Endothelial cell of umbilical vein (primary cell): ENCODE measurements around the gene DHRS1. TPM values are rescaled to one million over a fixed set of nuclear protein-coding genes. Genes with fewer than 3 reads are reported as not detected.

Source experiments
- BruUV-seq: library from RNA; stranded (reverse); fragments of 400-500 nt; replicated peaks from 2 replicates; lab custom pipeline; 2021; lab: Mats Ljungman, UMichigan
- CTCF ChIA-PET: fragments of 300-600, 350-600 bp; sonication (Branson Sonifier 250); formaldehyde crosslinking; loops from one replicate; lab custom pipeline; 2021; ENCODE audit warnings: antibody characterized with exemption, inconsistent platforms; lab: Charles Lee
- POLR2A ChIA-PET: fragments of 300-600, 350-600 bp; sonication (Branson Sonifier 250); formaldehyde crosslinking; loops from one replicate; lab custom pipeline; 2021; ENCODE audit warnings: antibody characterized with exemption, inconsistent platforms; lab: Charles Lee
- DNase-seq: peaks from one replicate; pipeline ENCODE4 v3.0.0-alpha.2; 2011; ENCODE audit warnings: low read depth, low spot score
- FAIRE-seq: peaks from 2 replicates; lab custom pipeline; 2011; peaks lifted over from hg19 to GRCh38; lab: Jason Lieb, UNC
- H2AFZ ChIP-seq: 2 replicates; pipeline ENCODE4 v1.6.0; 2012; ENCODE audit warnings: low read depth, low read length, control low read depth, inconsistent platforms
- H3K27ac ChIP-seq: 2 replicates; pipeline ENCODE4 v1.5.1; 2011; ENCODE audit warnings: low read depth, mild to moderate bottlenecking, control low read depth, low read length, moderate library complexity; ENCODE audit not compliant: insufficient read depth
- H3K27me3 ChIP-seq, 2 experiments: 2 replicates each; pipeline versions ENCODE4 v1.6.0 to v1.6.1; 2011; ENCODE audit warnings: low read length in 2 of 2, mixed read lengths in 1 of 2; ENCODE audit not compliant: control insufficient read depth in 2 of 2, insufficient read depth in 2 of 2
- H3K36me3 ChIP-seq, 2 experiments: 2 replicates in 1 of 2; 3 replicates in 1 of 2; pipeline ENCODE4 v1.5.1; 2011; ENCODE audit warnings: low read length in 2 of 2, mild to moderate bottlenecking in 1 of 2, moderate library complexity in 1 of 2; ENCODE audit not compliant: control insufficient read depth in 2 of 2, insufficient read depth in 2 of 2; ENCODE audit errors: extremely low read depth in 1 of 2
- H3K4me1 ChIP-seq: 3 replicates; pipeline ENCODE4 v1.5.1; 2011; ENCODE audit warnings: mild to moderate bottlenecking, low read length; ENCODE audit not compliant: control insufficient read depth, insufficient read depth; ENCODE audit errors: extremely low read depth
- H3K4me2 ChIP-seq: 2 replicates; pipeline ENCODE4 v1.6.1; 2011; ENCODE audit warnings: low read length, control low read depth, mixed read lengths; ENCODE audit not compliant: insufficient read depth
- H3K4me3 ChIP-seq, 3 experiments: fragments of 200-600 bp in 1 of 3; sonication (generic), shearing (Covaris generic) in 1 of 3; replicated peaks in 1 of 3; 2 replicates each; pipeline ENCODE4 v1.5.1; 2011 to 2016; ENCODE audit warnings: control low read depth in 3 of 3, low read length in 3 of 3, mild to moderate bottlenecking in 2 of 3, inconsistent platforms in 1 of 3, low read depth in 1 of 3, moderate library complexity in 1 of 3; ENCODE audit not compliant: insufficient read depth in 1 of 3
- H3K79me2 ChIP-seq: 2 replicates; pipeline ENCODE4 v1.6.0; 2012; ENCODE audit warnings: low read length, inconsistent platforms; ENCODE audit not compliant: control insufficient read depth, insufficient read depth
- H3K9ac ChIP-seq: replicated peaks from 2 replicates; pipeline ENCODE3; 2011; ENCODE audit warnings: low read length, control low read depth; ENCODE audit not compliant: insufficient read depth; ENCODE audit errors: extremely low read depth
- H3K9me1 ChIP-seq: replicated peaks from 3 replicates; pipeline ENCODE4 v1.6.0; 2011; ENCODE audit warnings: mild to moderate bottlenecking, low read length; ENCODE audit not compliant: control insufficient read depth, insufficient read depth; ENCODE audit errors: extremely low read depth
- H3K9me3 ChIP-seq: replicated peaks from 2 replicates; pipeline ENCODE4 v1.5.1; 2012; ENCODE audit warnings: low read length, inconsistent platforms; ENCODE audit not compliant: control insufficient read depth, insufficient read depth
- H4K20me1 ChIP-seq: replicated peaks from 2 replicates; pipeline ENCODE3; 2011; ENCODE audit warnings: mild to moderate bottlenecking, low read length; ENCODE audit not compliant: control insufficient read depth, insufficient read depth; ENCODE audit errors: extremely low read depth
- EZH2 ChIP-seq: IDR thresholded peaks from 2 replicates; pipeline ENCODE4 v1.6.1; 2012; ENCODE audit warnings: borderline replicate concordance, low read depth, mild to moderate bottlenecking, moderate library complexity, low read length, inconsistent platforms; ENCODE audit not compliant: severe bottlenecking
- FOS ChIP-seq: IDR thresholded peaks from 2 replicates; pipeline ENCODE4 v1.6.1; 2011; ENCODE audit warnings: mild to moderate bottlenecking, low read length, moderate library complexity, borderline replicate concordance; ENCODE audit not compliant: insufficient read depth
- GATA2 ChIP-seq: IDR thresholded peaks from 2 replicates; pipeline ENCODE4 v1.7.0; 2011; ENCODE audit warnings: low read depth, mild to moderate bottlenecking, moderate library complexity, mixed read lengths, low read length; ENCODE audit not compliant: insufficient read length, insufficient read depth
- JUN ChIP-seq: IDR thresholded peaks from 2 replicates; pipeline ENCODE4 v1.6.1; 2011; ENCODE audit warnings: borderline replicate concordance, low read depth; ENCODE audit not compliant: insufficient read length, insufficient read depth
- MYC ChIP-seq: IDR thresholded peaks from one replicate; pipeline ENCODE4 v1.6.1; 2011; ENCODE audit warnings: mild to moderate bottlenecking, low read depth, low read length
- POLR2A ChIP-seq: IDR thresholded peaks from 2 replicates; pipeline ENCODE4 v1.6.1; 2012; ENCODE audit warnings: low read depth, mild to moderate bottlenecking, control low read depth, low read length
- POLR2AphosphoS5 ChIP-seq: IDR thresholded peaks from 2 replicates; pipeline ENCODE4 v1.6.1; 2012; ENCODE audit warnings: low read depth, mild to moderate bottlenecking, control low read depth, low read length, moderate library complexity; ENCODE audit not compliant: insufficient read depth
- dilution Hi-C: fragments of 300-500 bp; cut with MboI; formaldehyde crosslinking; loops from one replicate; pipeline ENCODE4 v1.15.0; 2019; ENCODE audit warnings: low sequenced_read_pairs; ENCODE audit not compliant: extremely low pct_ligation_motif_present
- intact Hi-C: fragments of 100-400 bp; cut with micrococcal nuclease; formaldehyde crosslinking; loops from one replicate; pipeline ENCODE4 v1.10.0; 2022
- polyA plus RNA-seq, 4 experiments: library from polyadenylated mRNA; depleted of rRNA in 3 of 4; stranded (reverse) in 3 of 4; unstranded in 1 of 4; fragments of >200 nt; gene quantifications; 2 replicates each; pipeline versions ENCODE4 v1.2.1 to v1.2.3, GENCODE V29; 2011 to 2012; ENCODE audit warnings: missing spikeins in 1 of 4
- total RNA-seq: library from RNA; stranded (reverse); gene quantifications from 2 replicates; pipeline ENCODE4 v1.2.3, GENCODE V29; 2021
- TF ChIP-seq, protein P1 (sequence below), 2 donors: IDR thresholded peaks; 1 replicate in 1 of 2; 2 replicates in 1 of 2; pipeline ENCODE4 v1.5.1; 2011; ENCODE audit warnings: low read length in 2 of 2, mild to moderate bottlenecking in 2 of 2, moderate library complexity in 2 of 2, control low read depth in 1 of 2, inconsistent platforms in 1 of 2, low read depth in 1 of 2; ENCODE audit not compliant: insufficient read depth in 1 of 2; ENCODE audit errors: extremely low read depth in 1 of 2
- TF ChIP-seq, protein P2 (sequence below): IDR thresholded peaks from 2 replicates; pipeline ENCODE4 v1.6.1; 2011; ENCODE audit not compliant: insufficient read depth, insufficient read length

Gene DHRS1
- total and polyA plus RNA-seq, 2 donors (not counting 3 experiments of a cell fraction or from before 2014, with no cell fraction given): 18.0 to 69.5 TPM

DNA sequence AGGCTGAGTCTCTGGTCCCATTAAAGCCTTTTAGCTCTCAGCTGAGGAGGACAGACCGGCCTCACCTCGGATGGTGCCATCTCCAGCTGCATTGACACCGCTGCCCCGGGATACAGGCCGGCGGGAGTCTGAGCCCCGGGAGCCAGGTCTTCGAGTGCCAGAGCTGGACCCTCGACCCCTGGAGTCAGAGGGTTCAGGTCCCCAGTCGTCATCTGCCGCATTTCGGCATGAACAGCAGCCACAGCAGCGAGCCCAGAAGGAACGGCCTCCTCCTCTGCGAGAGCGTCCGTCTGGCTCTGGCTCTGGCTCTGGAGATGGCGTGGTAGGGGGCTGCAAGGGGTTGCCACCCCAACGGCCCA, 37.6 kb downstream of the DHRS1 start:
- H3K9me3 ChIP-seq: no peaks in the 10 kb centered on the region
- no peak overlapping the region for H2AFZ ChIP-seq
- TF ChIP-seq GATA2: no peak
- TF ChIP-seq JUN: no peak
- no peak for TF ChIP-seq MYC
- no peak for TF ChIP-seq FOS
- TF ChIP-seq, protein P1, sequence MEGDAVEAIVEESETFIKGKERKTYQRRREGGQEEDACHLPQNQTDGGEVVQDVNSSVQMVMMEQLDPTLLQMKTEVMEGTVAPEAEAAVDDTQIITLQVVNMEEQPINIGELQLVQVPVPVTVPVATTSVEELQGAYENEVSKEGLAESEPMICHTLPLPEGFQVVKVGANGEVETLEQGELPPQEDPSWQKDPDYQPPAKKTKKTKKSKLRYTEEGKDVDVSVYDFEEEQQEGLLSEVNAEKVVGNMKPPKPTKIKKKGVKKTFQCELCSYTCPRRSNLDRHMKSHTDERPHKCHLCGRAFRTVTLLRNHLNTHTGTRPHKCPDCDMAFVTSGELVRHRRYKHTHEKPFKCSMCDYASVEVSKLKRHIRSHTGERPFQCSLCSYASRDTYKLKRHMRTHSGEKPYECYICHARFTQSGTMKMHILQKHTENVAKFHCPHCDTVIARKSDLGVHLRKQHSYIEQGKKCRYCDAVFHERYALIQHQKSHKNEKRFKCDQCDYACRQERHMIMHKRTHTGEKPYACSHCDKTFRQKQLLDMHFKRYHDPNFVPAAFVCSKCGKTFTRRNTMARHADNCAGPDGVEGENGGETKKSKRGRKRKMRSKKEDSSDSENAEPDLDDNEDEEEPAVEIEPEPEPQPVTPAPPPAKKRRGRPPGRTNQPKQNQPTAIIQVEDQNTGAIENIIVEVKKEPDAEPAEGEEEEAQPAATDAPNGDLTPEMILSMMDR (IDR thresholded peaks at IDR 0.05; ENCODE audit: extremely low read depth in 1 of 2, insufficient read depth in 1 of 2, low read depth in 1 of 2, low read length in 2 of 2): no peak
- TF ChIP-seq EZH2: no peak
- TF ChIP-seq POLR2A: no peak
- TF ChIP-seq, protein P2, sequence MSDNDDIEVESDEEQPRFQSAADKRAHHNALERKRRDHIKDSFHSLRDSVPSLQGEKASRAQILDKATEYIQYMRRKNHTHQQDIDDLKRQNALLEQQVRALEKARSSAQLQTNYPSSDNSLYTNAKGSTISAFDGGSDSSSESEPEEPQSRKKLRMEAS: no peak
- no peak for TF ChIP-seq POLR2AphosphoS5
- H3K27ac ChIP-seq: no peak overlapping the region
- H3K4me3 ChIP-seq: no peak overlapping the region
- CTCF ChIA-PET: interaction anchor here (1.2 to 1.3 kb wide), 2 partner anchors 9 to 10 kb away, joined by 3 to 5 read pairs; partner anchors contain the start of gene RABGGTA
- no TSS peak for BruUV-seq
- no peaks in the 10 kb centered on the region for H3K79me2 ChIP-seq
- POLR2A ChIA-PET: no interaction called here
- no peaks in the 10 kb centered on the region for H3K4me1 ChIP-seq
- no peaks in the 10 kb centered on the region for H4K20me1 ChIP-seq
- H3K9ac ChIP-seq: no peak overlapping the region
- intact Hi-C loops (no loop called here), dilution Hi-C loops (no loop called here)
- no peak for DNase-seq
- no peak for FAIRE-seq
- no peaks in the 10 kb centered on the region for H3K9me1 ChIP-seq
- H3K36me3 ChIP-seq: peaks cover 0 to 7% of the 10 kb centered on the region in 2 experiments
- no peak overlapping the region for H3K4me2 ChIP-seq
- H3K27me3 ChIP-seq: no peaks in the 10 kb centered on the region
